Measurements from ENCODE around the gene MGAT3. TPM values are rescaled to one million over a fixed set of nuclear protein-coding genes. Genes with fewer than 3 reads are reported as not detected.

Gene MGAT3
- total and polyA plus RNA-seq, 2 of the 8 experiments (the other 6 are each of a cell fraction or from before 2014, with no cell fraction given), result 4.3 to 9.2 TPM

DNA sequence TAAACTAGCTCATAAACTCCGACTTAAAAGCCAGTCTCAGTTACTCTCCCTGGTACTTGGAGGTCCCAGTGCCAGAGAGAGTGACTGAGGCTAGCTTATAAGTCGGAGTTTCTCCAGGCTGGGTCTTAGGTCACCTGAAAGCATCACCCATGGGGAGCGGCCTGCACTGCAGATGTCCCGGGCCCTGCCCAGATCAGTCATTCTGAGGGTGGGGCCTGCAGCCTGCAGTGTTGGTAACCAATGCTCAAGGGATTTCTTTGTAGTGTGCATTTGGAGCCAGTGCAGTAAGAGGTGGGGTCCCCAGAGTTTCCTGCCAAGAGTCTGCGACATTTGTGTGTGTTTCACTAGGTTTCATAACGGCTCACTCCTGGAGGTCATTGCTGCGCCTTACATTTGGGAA, 42.4 kb upstream of the MGAT3 start:
- ChIA-PET POLR2A (ENCODE audit: partially characterized antibody) (interaction anchor here (1.0 to 1.4 kb wide), 5 partner anchors 10 to 99 kb away, joined by 3 to 4 read pairs (median 3); no protein-coding TSS in a partner anchor), CTCF (ENCODE audit: partially characterized antibody) (interaction anchor here (0.7 to 1.5 kb wide), 4 partner anchors 12 to 115 kb away, joined by 3 to 5 read pairs (median 3); no protein-coding TSS in a partner anchor)
- Histone ChIP-seq H3K9ac (replicated peaks in 1 of 4; ENCODE audit: extremely low read depth in 1 of 4, low read depth in 3 of 4, low read length in 3 of 4) (no peak overlapping the region), H2BK120ac (replicated peaks; ENCODE audit: low read depth, low read length) (no peak overlapping the region), H4K20me1 (replicated peaks in 1 of 2; ENCODE audit: control insufficient read depth in 1 of 2, insufficient read depth in 2 of 2, low read length in 2 of 2) (peaks cover 0 to 2% of the 10 kb centered on the region in 2 experiments), H3K4me1 (replicated peaks in 1 of 4; ENCODE audit: control insufficient read depth in 3 of 4, insufficient read depth in 4 of 4, low read length in 3 of 4) (no peaks in the 10 kb centered on the region), H3K4me3 (ENCODE audit: extremely low read depth in 1 of 4, insufficient read depth in 2 of 4, low read depth in 3 of 4, low read length in 4 of 4) (no peak overlapping the region), H2AK5ac (ENCODE audit: low read depth, low read length) (no peak overlapping the region), H3K79me1 (ENCODE audit: low read depth, low read length) (no peaks in the 10 kb centered on the region), H3K27me3 (replicated peaks in 1 of 4; ENCODE audit: control insufficient read depth in 3 of 4, extremely low read depth in 1 of 4, insufficient read depth in 3 of 4, low read length in 3 of 4) (no peaks in the 10 kb centered on the region), H3K56ac (replicated peaks; ENCODE audit: insufficient read length, low read depth, low read length) (no peak overlapping the region), H3K18ac (ENCODE audit: extremely low read depth, low read length) (no peak overlapping the region), H4K91ac (replicated peaks; ENCODE audit: insufficient read length, low read length) (no peak overlapping the region), H3K27ac (ENCODE audit: low read depth, low read length) (no peak overlapping the region), H3K79me2 (ENCODE audit: control insufficient read depth in 1 of 2, insufficient read depth in 2 of 2, low read length in 2 of 2) (no peaks in the 10 kb centered on the region), H3K36me3 (ENCODE audit: control insufficient read depth in 2 of 4, insufficient read depth in 4 of 4, low read length in 3 of 4) (peaks cover 0 to 19% (median 9%) of the 10 kb centered on the region in 4 experiments; a peak in 5 of 8 replicates), H3K14ac (ENCODE audit: insufficient read length) (no peak overlapping the region), H3K23me2 (ENCODE audit: low read depth, low read length) (no peaks in the 10 kb centered on the region), H3K4me2 (ENCODE audit: insufficient read depth in 1 of 2, low read depth in 2 of 2, low read length in 2 of 2) (no peak overlapping the region), H3K9me3 (ENCODE audit: insufficient read depth in 2 of 2, low read depth in 1 of 2, low read length in 1 of 2) (no peaks in the 10 kb centered on the region), H3K23ac (ENCODE audit: insufficient read length) (no peak overlapping the region), H3K4ac (replicated peaks; ENCODE audit: insufficient read length, low read depth, low read length) (no peak overlapping the region), H2BK12ac (ENCODE audit: low read depth, low read length) (no peak overlapping the region), H4K5ac (ENCODE audit: insufficient read length, low read depth, low read length) (no peak overlapping the region), H4K8ac (ENCODE audit: extremely low read depth, insufficient read depth, low read length) (no peak overlapping the region), H2BK20ac (ENCODE audit: low read length) (no peak overlapping the region), H2BK15ac (ENCODE audit: low read length) (no peak overlapping the region), H2AFZ (ENCODE audit: low read length) (no peak overlapping the region), H2BK5ac (ENCODE audit: low read depth, low read length) (no peak overlapping the region)
- DNase-seq (ENCODE audit: low read depth in 1 of 2, low spot score in 2 of 2) (no peak), FAIRE-seq (no peak)
- 97% methylated on average over 7 of the region's 7 CpGs; no CpG with 5 or more reads in 1 of the 2 experiments for WGBS, 2 experiments (ENCODE audit: extremely low coverage in 1 of 2, insufficient coverage in 1 of 2, insufficient read length in 1 of 2, insufficient replicate concordance in 2 of 2, low coverage in 1 of 2, low lambda C conversion rate in 2 of 2, missing lambda C conversion rate in 1 of 2)
- no peak for TF ChIP-seq ATF2 (IDR thresholded peaks at IDR 0.05; ENCODE audit: low read length)
- no peak for TF ChIP-seq TAF7 (optimal IDR thresholded peaks at IDR 0.05; ENCODE audit: borderline replicate concordance, low read depth, low read length)
- TF ChIP-seq KDM5A (IDR thresholded peaks at IDR 0.05; ENCODE audit: low read length), result no peak
- no peak for TF ChIP-seq SIX5 (IDR thresholded peaks at IDR 0.05; ENCODE audit: low read depth, low read length)
- no peak for TF ChIP-seq CTCF (IDR thresholded peaks at IDR 0.05; ENCODE audit: control extremely low read depth in 1 of 3, insufficient read depth in 1 of 3, low read depth in 1 of 3, low read length in 3 of 3)
- no peak for TF ChIP-seq MAFK (IDR thresholded peaks at IDR 0.05; ENCODE audit: low read depth, low read length)
- no peak for TF ChIP-seq ATF3 (IDR thresholded peaks at IDR 0.05; ENCODE audit: insufficient read depth, low read depth, low read length)
- no peak for TF ChIP-seq SP1 (IDR thresholded peaks at IDR 0.05; ENCODE audit: low read depth, low read length)
- TF ChIP-seq HDAC6 (IDR thresholded peaks at IDR 0.05; ENCODE audit: low read depth, low read length), result no peak

Measured in H1 (cell line).